ENCODE measurements around the gene MEAK7.
A peak's percentile ranks its signal among the peaks of the same experiment; 100 is the strongest.
"Not testable (repeated sequence)": the region's sequence is repeated elsewhere in the genome, so short reads cannot be mapped to it uniquely, and the experiment has no call there.

Gene MEAK7

GRCh38 chr16:84532855-84533486 lies 28.5 kb upstream of the MEAK7 start:
- no peak for DNase-seq (ENCODE audit: low spot score)

GRCh38 chr16:84532291-84532724 lies 27.8 kb upstream of the MEAK7 start:
- no peak for DNase-seq (ENCODE audit: low spot score)

- no peak for DNase-seq (ENCODE audit: low spot score)
Observed at GRCh38 chr16:84531671-84532111, 27.2 kb upstream of the MEAK7 start.

DNA sequence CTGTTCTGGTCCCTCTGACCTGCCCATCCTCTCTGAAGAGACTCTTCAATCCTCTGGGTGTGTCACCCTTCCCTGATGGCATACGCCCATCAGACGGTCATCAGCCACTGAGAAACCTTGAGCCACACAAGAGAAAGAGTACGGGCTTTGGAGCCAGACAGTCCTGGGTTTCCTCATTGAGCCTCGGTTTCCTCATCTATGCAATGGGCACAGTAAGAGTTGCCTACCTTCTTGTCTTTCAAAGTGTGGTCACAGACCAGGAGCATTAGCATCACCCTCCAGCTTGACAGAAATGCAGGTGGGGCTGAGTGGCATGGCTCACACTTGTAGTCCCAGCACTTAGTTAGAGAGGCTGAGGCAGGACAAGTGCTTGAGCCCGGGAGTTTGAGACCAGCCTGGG lies 26.1 kb upstream of the MEAK7 start:
- DNase-seq (ENCODE audit: low spot score) = no peak

GRCh38 chr16:84529607-84530006 lies 25.1 kb upstream of the MEAK7 start:
- no peak for DNase-seq (ENCODE audit: low spot score)

GRCh38 chr16:84528322-84528721 lies 23.9 kb upstream of the MEAK7 start:
- DNase-seq (ENCODE audit: low spot score) = no peak

- no peak for DNase-seq (ENCODE audit: low spot score)
Observed at GRCh38 chr16:84527532-84528269, 23.2 kb upstream of the MEAK7 start.

- no peak for DNase-seq (ENCODE audit: low spot score)
Observed at GRCh38 chr16:84526794-84527531, 22.5 kb upstream of the MEAK7 start.

DNA sequence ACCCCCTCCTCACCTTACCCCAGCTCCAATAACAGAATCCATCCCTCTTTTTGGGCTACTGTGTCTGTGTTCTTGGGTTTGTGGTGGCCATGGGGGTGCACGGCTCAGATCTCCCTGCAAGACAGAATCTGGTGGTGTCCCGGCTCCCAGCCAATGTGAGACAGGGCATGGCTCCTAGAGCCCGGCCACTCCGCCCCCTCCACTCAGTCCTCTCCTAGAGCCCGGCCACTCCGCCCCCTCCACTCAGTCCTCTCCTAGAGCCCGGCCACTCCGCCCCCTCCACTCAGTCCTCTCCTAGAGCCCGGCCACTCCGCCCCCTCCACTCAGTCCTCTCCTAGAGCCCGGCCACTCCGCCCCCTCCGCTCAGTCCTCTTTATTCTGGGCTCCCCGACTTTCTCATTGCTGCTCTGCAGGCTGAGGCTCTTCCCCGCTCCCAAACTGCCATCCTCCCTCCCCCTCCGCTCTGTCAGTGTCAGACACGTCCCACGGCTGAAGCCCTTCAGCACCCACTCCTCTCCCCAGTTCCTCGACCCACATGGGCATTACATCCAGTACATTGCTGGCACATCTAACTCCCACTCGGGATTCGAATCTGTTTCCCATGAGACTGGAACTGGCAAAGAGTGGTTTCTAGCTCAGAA lies 20.6 kb upstream of the MEAK7 start:
- not testable (repeated sequence) for DNase-seq (ENCODE audit: low spot score)

GRCh38 chr16:84524346-84524920 lies 20.0 kb upstream of the MEAK7 start:
- DNase-seq (ENCODE audit: low spot score) = no peak

GRCh38 chr16:84521497-84521770 lies 17.0 kb upstream of the MEAK7 start:
- no peak for DNase-seq (ENCODE audit: low spot score)

GRCh38 chr16:84520725-84521496 lies 16.5 kb upstream of the MEAK7 start:
- DNase-seq (ENCODE audit: low spot score) = no peak

DNA sequence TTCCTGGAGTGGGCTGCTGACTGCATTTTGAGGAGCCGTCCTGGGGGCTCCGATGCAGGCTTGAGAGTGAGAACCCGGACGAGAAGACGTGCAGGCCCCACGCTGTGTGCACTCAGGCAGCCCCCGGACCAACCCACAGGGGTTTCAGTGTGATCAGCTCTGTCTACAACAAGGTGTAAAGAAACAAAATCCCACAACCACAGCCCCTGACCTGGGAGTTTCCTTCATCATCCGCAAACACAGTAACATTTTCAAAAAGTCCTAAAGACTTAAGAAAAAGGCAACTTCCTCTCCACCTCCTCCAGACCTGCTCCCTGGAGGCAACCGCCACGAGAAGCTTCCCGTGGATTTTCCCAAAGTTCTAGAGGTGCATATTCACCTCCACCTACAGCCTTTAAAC lies 15.4 kb upstream of the MEAK7 start:
- no peak for DNase-seq (ENCODE audit: low spot score)

- DNase-seq (ENCODE audit: low spot score) = no peak
Observed at GRCh38 chr16:84518804-84519341, 14.4 kb upstream of the MEAK7 start.

DNA sequence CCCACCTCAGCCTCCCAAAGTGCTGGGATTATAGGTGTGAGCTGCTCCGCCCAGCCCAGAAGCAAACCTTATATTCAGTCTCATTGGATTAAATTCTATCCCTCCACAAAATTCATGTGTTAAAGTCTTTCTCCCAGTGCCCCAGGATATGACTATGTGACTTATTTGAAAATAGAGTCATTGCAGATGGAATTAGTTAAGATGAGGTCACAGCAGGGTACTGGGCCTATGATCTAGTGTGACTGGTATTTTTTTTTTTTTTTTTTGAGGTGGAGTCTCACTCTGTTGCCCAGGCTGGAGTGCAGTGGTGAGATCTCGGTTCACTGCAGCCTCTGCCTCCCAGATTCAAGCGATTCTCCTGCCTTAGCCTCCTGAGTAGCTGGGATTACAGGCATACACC lies 13.8 kb upstream of the MEAK7 start:
- not testable (repeated sequence) for DNase-seq (ENCODE audit: low spot score)

DNA sequence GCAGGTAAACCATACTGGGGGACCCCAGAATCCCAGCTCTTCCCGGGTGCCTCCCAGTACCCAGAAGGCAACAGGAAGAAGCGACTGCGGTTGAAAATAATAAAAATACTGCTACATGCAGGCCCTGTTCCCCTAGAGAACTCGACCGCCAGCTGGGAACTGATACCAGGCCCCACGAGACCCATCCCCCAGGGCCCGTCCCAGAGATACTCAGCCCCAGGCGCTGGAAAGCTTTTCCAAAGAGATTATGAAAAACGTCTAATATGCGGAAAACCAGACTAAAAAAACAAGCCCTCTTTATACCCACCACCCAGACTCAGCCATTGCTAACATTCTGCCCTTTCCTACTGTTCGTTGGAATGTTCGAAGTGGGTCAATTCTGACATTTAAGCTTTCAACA lies 12.9 kb upstream of the MEAK7 start:
- DNase-seq (ENCODE audit: low spot score) = no peak

- DNase-seq (ENCODE audit: low spot score) = peak; percentile 37
Observed at GRCh38 chr16:84514874-84515835, 10.7 kb upstream of the MEAK7 start.

GRCh38 chr16:84514295-84514873 lies 9.9 kb upstream of the MEAK7 start:
- no peak for DNase-seq (ENCODE audit: low spot score)

DNA sequence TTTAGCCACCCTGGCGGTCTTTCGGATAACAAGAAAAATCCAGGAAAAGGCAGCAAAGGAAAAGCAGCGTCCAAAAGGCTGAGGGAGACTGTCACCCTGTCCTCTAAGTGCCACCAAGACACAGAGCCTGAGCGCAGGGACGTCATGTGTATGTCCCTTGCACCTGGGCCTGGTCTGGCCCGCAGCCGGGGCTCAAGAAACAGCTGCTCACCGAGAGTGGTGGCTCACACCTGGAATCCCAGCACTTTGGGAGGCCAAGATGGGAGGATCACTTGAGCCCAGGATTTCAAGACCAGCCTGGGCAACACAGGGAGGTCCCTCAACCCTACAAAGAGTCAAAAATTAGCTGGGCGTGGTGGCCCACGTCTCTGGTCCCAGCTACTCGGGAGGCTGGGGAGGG lies 9.2 kb upstream of the MEAK7 start:
- no peak for DNase-seq (ENCODE audit: low spot score)

DNA sequence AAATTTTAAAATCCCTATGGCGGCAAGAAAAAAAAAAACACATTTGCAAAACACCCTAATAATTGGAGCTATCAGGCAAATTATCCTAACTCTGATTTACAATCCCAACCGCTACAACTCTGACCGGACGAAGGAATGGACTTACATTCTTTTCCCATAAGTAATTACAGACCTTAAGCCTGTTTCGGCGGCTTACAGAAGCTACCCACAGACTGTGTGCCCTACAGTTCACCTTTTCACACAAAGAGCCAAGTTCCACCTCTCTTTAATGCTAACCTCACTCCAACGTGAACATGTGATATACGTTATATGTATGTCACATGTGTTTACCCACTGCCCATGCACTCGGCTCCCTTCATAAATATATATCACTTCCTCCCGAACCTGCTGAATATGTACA lies 8.7 kb upstream of the MEAK7 start:
- no peak for DNase-seq (ENCODE audit: low spot score)
